HL-60/S4 treated with retinoic acid at 250 ng/mL for 4 days and 3 days (cell line): ENCODE results near the gene SSPN.

ENCODE experiments used
- in situ Hi-C: fragments of 300-500 bp; cut with MboI; formaldehyde crosslinking; loops from 2 replicates; pipeline ENCODE4 v1.7.0; 2022; ENCODE audit warnings: low sequenced_read_pairs

Gene SSPN

GRCh38 chr12:26281320-26281719 is 85.9 kb downstream of the SSPN start:
- in situ Hi-C loops = no loop called here

GRCh38 chr12:26282339-26282940 is 87.1 kb downstream of the SSPN start:
- in situ Hi-C loops = no loop called here

GRCh38 chr12:26283046-26283445 is 87.7 kb downstream of the SSPN start:
- in situ Hi-C loops = no loop called here

- in situ Hi-C loops = no loop called here
Measured at GRCh38 chr12:26283617-26284016, 88.2 kb downstream of the SSPN start.

- in situ Hi-C loops = no loop called here
Measured at GRCh38 chr12:26285401-26285800, 90.0 kb downstream of the SSPN start.

GRCh38 chr12:26286186-26286585 is 90.8 kb downstream of the SSPN start:
- in situ Hi-C loops = no loop called here

- in situ Hi-C loops = no loop called here
Measured at GRCh38 chr12:26287671-26288381, 92.5 kb downstream of the SSPN start.

GRCh38 chr12:26290565-26290964 is 95.2 kb downstream of the SSPN start:
- in situ Hi-C loops = no loop called here

- in situ Hi-C loops = no loop called here
Measured at GRCh38 chr12:26292596-26292995, 97.2 kb downstream of the SSPN start.

GRCh38 chr12:26293612-26294011 is 98.2 kb downstream of the SSPN start:
- in situ Hi-C loops = no loop called here

GRCh38 chr12:26295001-26295400 is 99.6 kb downstream of the SSPN start:
- in situ Hi-C loops = no loop called here

- in situ Hi-C loops = no loop called here
Measured at GRCh38 chr12:26297396-26298070, 102.2 kb downstream of the SSPN start.

- in situ Hi-C loops = no loop called here
Measured at GRCh38 chr12:26298785-26299621, 103.6 kb downstream of the SSPN start.

GRCh38 chr12:26299751-26300150 is 104.4 kb downstream of the SSPN start:
- in situ Hi-C loops = no loop called here
